GM12891 (cell line): Measurements from ENCODE around the gene SIRT5.

Experiments used
- PAX5 ChIP-seq: IDR thresholded peaks from 2 replicates; pipeline ENCODE4 v1.6.1; 2011; ENCODE audit warnings: low read length, moderate library complexity, mild to moderate bottlenecking; ENCODE audit not compliant: insufficient read depth, severe bottlenecking
- POLR2A ChIP-seq: IDR thresholded peaks from 2 replicates; pipeline ENCODE4 v1.6.1; 2011; ENCODE audit warnings: low read depth, low read length, control low read depth
- POLR2AphosphoS5 ChIP-seq: IDR thresholded peaks from 2 replicates; pipeline ENCODE4 v1.6.1; 2011; ENCODE audit warnings: low read depth, low read length, control low read depth
- POU2F2 ChIP-seq: IDR thresholded peaks from 2 replicates; pipeline ENCODE4 v1.6.1; 2011; ENCODE audit warnings: low read depth, mild to moderate bottlenecking, control low read depth, low read length, moderate library complexity
- SPI1 ChIP-seq: IDR thresholded peaks from 2 replicates; pipeline ENCODE4 v1.6.1; 2011; ENCODE audit warnings: low read depth, low read length, control low read depth
- TAF1 ChIP-seq: IDR thresholded peaks from 2 replicates; pipeline ENCODE4 v1.6.1; 2011; ENCODE audit warnings: low read depth, low read length, control low read depth

DNA sequence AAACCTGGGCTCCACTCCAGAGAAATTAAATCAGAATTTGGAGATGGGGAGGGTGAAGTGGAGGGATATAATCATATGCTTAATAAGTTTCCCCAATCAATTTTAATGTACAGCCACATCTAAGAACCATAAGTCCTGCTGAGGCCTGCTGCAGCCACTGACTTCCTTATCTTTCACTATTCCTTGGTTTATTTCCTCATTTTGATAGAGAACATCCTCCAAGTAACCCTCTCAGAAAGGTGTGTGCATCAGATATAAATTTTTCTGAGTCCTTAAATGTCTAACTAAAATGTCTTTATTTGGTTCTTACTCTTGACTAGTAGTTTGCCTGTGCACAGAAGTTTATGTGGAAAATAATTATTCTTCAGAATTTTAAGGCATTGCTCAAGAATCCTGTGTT is 23.7 kb upstream of the SIRT5 start:
- TF ChIP-seq POLR2A (no peak), POLR2AphosphoS5 (no peak), SPI1 (no peak), TAF1 (no peak), PAX5 (no peak), POU2F2 (no peak)
